ENCODE measurements around the gene ADAMTS7. TPM values are rescaled to one million over a fixed set of nuclear protein-coding genes. Genes with fewer than 3 reads are reported as not detected.

ADAMTS7 gene
- total and polyA plus RNA-seq, 2 of the 8 experiments (the other 6 are each of a cell fraction or from before 2014, with no cell fraction given), result 27.9 to 45.2 TPM

- TF ChIP-seq CHD7 (IDR thresholded peaks at IDR 0.05; ENCODE audit: insufficient replicate concordance, low read length), result no peak
- TF ChIP-seq CREB1 (IDR thresholded peaks at IDR 0.05), result no peak
- TF ChIP-seq SUZ12 (IDR thresholded peaks at IDR 0.05; ENCODE audit: low read length), result no peak
- TF ChIP-seq GTF2F1 (IDR thresholded peaks at IDR 0.05; ENCODE audit: borderline replicate concordance, low read depth, low read length), result no peak
- no peak for TF ChIP-seq HDAC6 (IDR thresholded peaks at IDR 0.05; ENCODE audit: low read depth, low read length)
- no peak for TF ChIP-seq BACH1 (IDR thresholded peaks at IDR 0.05; ENCODE audit: low read length)
- TF ChIP-seq SP4 (IDR thresholded peaks at IDR 0.05; ENCODE audit: low read length), result no peak
- TF ChIP-seq NRF1 (IDR thresholded peaks at IDR 0.05; ENCODE audit: low read depth, low read length), result no peak
- no peak for TF ChIP-seq NANOG (IDR thresholded peaks at IDR 0.05; ENCODE audit: insufficient read depth, low read depth, low read length, poor library complexity, severe bottlenecking)
- no peak for TF ChIP-seq CTCF (IDR thresholded peaks at IDR 0.05; ENCODE audit: control extremely low read depth in 1 of 3, insufficient read depth in 1 of 3, low read depth in 1 of 3, low read length in 3 of 3)
Measured at GRCh38 chr15:78757636-78757905, 53.7 kb downstream of the ADAMTS7 start (continued).

Data from H1 (cell line).